A673 (cell line): ENCODE measurements around the gene STUM.

Experiments
- EZH2 ChIP-seq: fragments of 200-600 bp; sonication (generic); IDR thresholded peaks from 2 replicates; pipeline ENCODE4 v1.6.1; 2017; ENCODE audit warnings: borderline replicate concordance, low read depth, mild to moderate bottlenecking, mixed read lengths, antibody characterized with exemption, low read length; ENCODE audit not compliant: poor library complexity, severe bottlenecking
- TF ChIP-seq, protein P1 (sequence below): fragments of 300-800, 200-600 bp; sonication (generic); conservative IDR thresholded peaks from 2 replicates; pipeline ENCODE4 v1.5.1; 2017; ENCODE audit warnings: low read depth, mild to moderate bottlenecking, antibody characterized with exemption, low read length, moderate library complexity, mixed read lengths

DNA sequence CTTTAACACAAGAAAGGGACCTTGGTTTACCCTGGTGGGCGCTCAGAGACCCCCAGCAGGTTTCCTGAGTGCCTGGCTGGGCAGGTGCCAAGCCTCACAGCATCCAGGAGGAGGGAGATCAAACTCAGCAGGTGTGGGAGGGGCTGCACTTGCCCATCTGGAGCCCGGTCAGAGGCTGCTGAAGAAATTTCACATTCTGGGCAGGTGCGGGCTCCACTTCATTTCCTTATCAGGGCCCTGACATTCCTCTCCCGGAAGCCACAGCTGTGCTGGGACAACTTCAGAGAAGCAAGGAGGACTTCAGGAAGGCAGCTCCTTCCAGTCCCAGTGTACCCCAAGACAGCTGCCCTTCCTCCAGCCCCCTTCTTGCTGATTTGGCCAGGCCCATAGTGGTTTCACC, 107.6 kb downstream of the STUM start:
- TF ChIP-seq EZH2 = no peak
- TF ChIP-seq, protein P1, sequence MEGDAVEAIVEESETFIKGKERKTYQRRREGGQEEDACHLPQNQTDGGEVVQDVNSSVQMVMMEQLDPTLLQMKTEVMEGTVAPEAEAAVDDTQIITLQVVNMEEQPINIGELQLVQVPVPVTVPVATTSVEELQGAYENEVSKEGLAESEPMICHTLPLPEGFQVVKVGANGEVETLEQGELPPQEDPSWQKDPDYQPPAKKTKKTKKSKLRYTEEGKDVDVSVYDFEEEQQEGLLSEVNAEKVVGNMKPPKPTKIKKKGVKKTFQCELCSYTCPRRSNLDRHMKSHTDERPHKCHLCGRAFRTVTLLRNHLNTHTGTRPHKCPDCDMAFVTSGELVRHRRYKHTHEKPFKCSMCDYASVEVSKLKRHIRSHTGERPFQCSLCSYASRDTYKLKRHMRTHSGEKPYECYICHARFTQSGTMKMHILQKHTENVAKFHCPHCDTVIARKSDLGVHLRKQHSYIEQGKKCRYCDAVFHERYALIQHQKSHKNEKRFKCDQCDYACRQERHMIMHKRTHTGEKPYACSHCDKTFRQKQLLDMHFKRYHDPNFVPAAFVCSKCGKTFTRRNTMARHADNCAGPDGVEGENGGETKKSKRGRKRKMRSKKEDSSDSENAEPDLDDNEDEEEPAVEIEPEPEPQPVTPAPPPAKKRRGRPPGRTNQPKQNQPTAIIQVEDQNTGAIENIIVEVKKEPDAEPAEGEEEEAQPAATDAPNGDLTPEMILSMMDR = no peak
